Stomach (tissue), 9 donors: ENCODE measurements around the gene RNF225. TPM values are rescaled to one million over a fixed set of nuclear protein-coding genes. Genes with fewer than 3 reads are reported as not detected.
A peak's percentile ranks its signal among the peaks of the same experiment; 100 is the strongest.

Experiments used
- DNase-seq, 2 donors: peaks; one replicate each; pipeline versions ENCODE4 v3.0.0 to v3.0.0-alpha.2; 2013 to 2019
- H3K27ac ChIP-seq, 5 donors: fragments of 200-600 bp in 4 of 5; sonication (generic) in 4 of 5; one replicate each; pipeline ENCODE4 v1.5.1; 2013 to 2019; ENCODE audit warnings: mild to moderate bottlenecking in 1 of 5, moderate library complexity in 1 of 5
- H3K27me3 ChIP-seq, 3 donors: fragments of 200-600 bp; sonication (generic); one replicate each; pipeline ENCODE4 v1.5.1; 2017 to 2019; ENCODE audit warnings: mixed run types in 1 of 3
- H3K36me3 ChIP-seq, 4 donors: fragments of 200-600 bp; sonication (generic); 1 replicate in 3 of 4; 2 replicates in 1 of 4; pipeline ENCODE4 v1.5.1; 2016 to 2019
- H3K4me1 ChIP-seq, 4 donors: fragments of 200-600 bp; sonication (generic); one replicate each; pipeline ENCODE4 v1.5.1; 2016 to 2019
- H3K4me3 ChIP-seq, 4 donors: fragments of 200-600 bp; sonication (generic) in 3 of 4; one replicate each; pipeline ENCODE4 v1.5.1; 2016 to 2019; ENCODE audit warnings: mild to moderate bottlenecking in 1 of 4
- H3K9me3 ChIP-seq, 4 donors: fragments of 200-600 bp; sonication (generic); one replicate each; pipeline ENCODE4 v1.5.1; 2016 to 2019
- CTCF ChIP-seq, 7 experiments: fragments of 450-650 bp in 4 of 7; fragments of 200-600 bp in 3 of 7; sonication (generic) in 3 of 7; IDR thresholded peaks; one replicate each; pipeline ENCODE4 v1.5.1; 2016 to 2019; ENCODE audit warnings: antibody characterized with exemption in 7 of 7, control low read depth in 2 of 7, mild to moderate bottlenecking in 1 of 7
- EP300 ChIP-seq: sonication (generic); formaldehyde crosslinking; IDR thresholded peaks from one replicate; pipeline ENCODE4 v1.6.1; 2017; ENCODE audit warnings: antibody characterized with exemption
- POLR2A ChIP-seq, 4 donors: fragments of 450-650 bp; IDR thresholded peaks; one replicate each; pipeline ENCODE4 v1.6.1; 2016; ENCODE audit warnings: antibody characterized with exemption in 4 of 4, control low read depth in 2 of 4, mild to moderate bottlenecking in 1 of 4, moderate library complexity in 1 of 4
- POLR2AphosphoS5 ChIP-seq, 3 donors: sonication (generic); formaldehyde crosslinking; IDR thresholded peaks; one replicate each; pipeline ENCODE4 v1.6.1; 2016; ENCODE audit warnings: antibody characterized with exemption in 3 of 3
- WGBS, 5 donors: extraction: QIAGEN DNeasy Blood & Tissue Kit in 3 of 5; methylation state at CpG; one replicate each; pipeline versions ENCODE4 v1.1.5 to v1.1.7; 2013 to 2018; 5-methylcytosine and 5-hydroxymethylcytosine counted together
- intact Hi-C: fragments of 100-400 bp; cut with DNase I; formaldehyde crosslinking; loops from one replicate; pipeline ENCODE4 v1.15.1; 2023; ENCODE audit warnings: low total_unique reads
- polyA plus RNA-seq, 3 donors: library from polyadenylated mRNA; stranded (reverse); fragments of 200-250 nt; gene quantifications; one replicate each; pipeline ENCODE4 v1.2.3, GENCODE V29; 2013
- total RNA-seq, 5 donors: library from RNA; depleted of rRNA; stranded (reverse); fragments of >200 nt; gene quantifications; one replicate each; pipeline versions ENCODE4 v1.1.0 to v1.2.3, GENCODE V29; 2014 to 2016
- donor health status: healthy with polysubstance abuse.
- donor health status: Bipolar disorder and iron deficiency.
- donor health status: healthy.

RNF225 gene
- total and polyA plus RNA-seq, 8 donors = 0.13 TPM; not detected in 7

GRCh38 chr19:58355215-58355796, 40.1 kb upstream of the RNF225 start:
- Histone ChIP-seq H3K27me3 (peaks cover 5 to 78% (median 23%) of the 10 kb centered on the region in 3 donors), H3K27ac (no peak overlapping the region), H3K4me3 (no peak overlapping the region), H3K9me3 (peaks cover 2 to 17% (median 12%) of the 10 kb centered on the region in 4 donors), H3K4me1 (peaks cover 7 to 32% (median 27%) of the 10 kb centered on the region in 4 donors), H3K36me3 (peaks cover 0 to 5% (median 0%) of the 10 kb centered on the region in 4 donors)
- intact Hi-C loops = no loop called here
- WGBS, 5 donors = 89 to 96% (median 92%) methylated on average over 9 to 10 of the region's 10 CpGs
- no peak for DNase-seq
- TF ChIP-seq POLR2AphosphoS5 (IDR thresholded peaks at IDR 0.05) (no peak), CTCF (IDR thresholded peaks at IDR 0.05) (no peak), POLR2A (IDR thresholded peaks at IDR 0.05) (no peak), EP300 (no peak)

GRCh38 chr19:58355908-58356765, 39.3 kb upstream of the RNF225 start:
- H3K36me3 ChIP-seq = peaks cover 0 to 3% (median 0%) of the 10 kb centered on the region in 4 donors
- intact Hi-C loops = no loop called here
- H3K4me3 ChIP-seq = peak overlapping the region; percentile 23 to 50 (median 30)
- peaks cover 7 to 25% (median 21%) of the 10 kb centered on the region in 4 donors for H3K4me1 ChIP-seq
- TF ChIP-seq CTCF (IDR thresholded peaks at IDR 0.05) (no peak), POLR2A (IDR thresholded peaks at IDR 0.05) (no peak), EP300 (no peak), POLR2AphosphoS5 (IDR thresholded peaks at IDR 0.05) (no peak)
- peaks cover 0 to 70% (median 15%) of the 10 kb centered on the region in 3 donors for H3K27me3 ChIP-seq
- no peak overlapping the region for H3K27ac ChIP-seq
- peak in 1 of 2 donors; percentile 75 for DNase-seq
- H3K9me3 ChIP-seq = peaks cover 2 to 17% (median 12%) of the 10 kb centered on the region in 4 donors
- WGBS, 5 donors = 13 to 33% (median 23%) methylated on average over 14 to 94 of the region's 94 CpGs

GRCh38 chr19:58356766-58357480, 38.5 kb upstream of the RNF225 start:
- Histone ChIP-seq H3K4me1 (peaks cover 11 to 32% (median 27%) of the 10 kb centered on the region in 4 donors), H3K36me3 (peaks cover 0 to 3% (median 0%) of the 10 kb centered on the region in 4 donors), H3K27ac (no peak overlapping the region), H3K27me3 (peaks cover 0 to 62% (median 14%) of the 10 kb centered on the region in 3 donors), H3K9me3 (peaks cover 2 to 17% (median 12%) of the 10 kb centered on the region in 4 donors), H3K4me3 (peak overlapping the region; percentile 23 to 50 (median 30))
- TF ChIP-seq EP300 (no peak), POLR2A (IDR thresholded peaks at IDR 0.05) (no peak), CTCF (IDR thresholded peaks at IDR 0.05) (no peak), POLR2AphosphoS5 (IDR thresholded peaks at IDR 0.05) (no peak)
- intact Hi-C loops = no loop called here
- peak in 1 of 2 donors; percentile 52 for DNase-seq
- 28 to 60% (median 50%) methylated on average over 44 to 75 of the region's 75 CpGs for WGBS, 5 donors
